Stimulated activated CD8-positive, alpha-beta memory T cell treated with anti-CD3 and anti-CD28 coated beads, Interleukin-7, amount 100 ng/mL, for 4 hours (primary cell): ENCODE results near the gene PRKCA.
"Not testable (repeated sequence)": the region's sequence is repeated elsewhere in the genome, so short reads cannot be mapped to it uniquely, and the experiment has no call there.

Source experiments
- DNase-seq, 2 donors: peaks; one replicate each; pipeline ENCODE4 v3.0.0-alpha.2; 2020; ENCODE audit warnings: low read depth in 2 of 2

Gene PRKCA

GRCh38 chr17:66383333-66383732 lies 80.9 kb downstream of the PRKCA start:
- DNase-seq, result no peak

DNA sequence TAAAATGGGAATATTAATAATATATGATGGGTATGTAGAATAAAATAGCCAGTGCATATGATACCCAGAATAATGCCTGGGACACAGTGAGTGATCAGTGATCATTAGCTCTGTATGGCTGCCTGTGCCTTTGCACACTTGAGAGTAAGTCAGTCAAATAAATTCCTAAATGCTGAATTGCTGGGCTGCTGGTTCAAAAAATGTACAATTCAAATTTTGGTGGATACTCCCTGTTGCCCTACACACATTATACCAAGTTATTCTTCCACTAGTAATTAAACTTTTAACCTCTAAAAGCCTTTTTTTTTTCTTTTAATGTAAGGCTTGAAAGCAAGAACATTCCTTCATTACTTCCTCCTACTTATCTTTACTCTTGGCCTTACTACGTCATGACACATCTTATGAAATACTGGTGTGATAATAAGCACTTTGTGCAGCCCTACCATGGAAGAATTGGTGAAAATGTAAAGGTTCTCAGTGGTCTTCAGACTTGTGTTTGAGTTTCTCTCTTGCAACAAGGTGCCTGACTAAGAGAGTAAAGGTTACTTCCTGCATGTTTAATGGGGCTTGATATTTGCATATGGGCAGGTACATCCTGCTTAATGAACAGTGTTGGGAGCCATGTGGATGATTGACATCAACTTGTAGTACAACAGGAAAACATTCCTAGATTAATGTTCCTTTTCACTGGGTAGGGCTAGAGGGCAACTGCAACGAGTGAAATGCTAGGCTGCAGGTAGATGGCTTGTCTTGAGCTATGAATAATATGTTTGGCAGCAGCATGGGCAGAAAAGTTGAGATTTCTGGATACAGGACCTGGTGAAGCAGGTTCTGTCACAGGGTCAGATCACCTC lies 84.3 kb downstream of the PRKCA start:
- no peak for DNase-seq

DNA sequence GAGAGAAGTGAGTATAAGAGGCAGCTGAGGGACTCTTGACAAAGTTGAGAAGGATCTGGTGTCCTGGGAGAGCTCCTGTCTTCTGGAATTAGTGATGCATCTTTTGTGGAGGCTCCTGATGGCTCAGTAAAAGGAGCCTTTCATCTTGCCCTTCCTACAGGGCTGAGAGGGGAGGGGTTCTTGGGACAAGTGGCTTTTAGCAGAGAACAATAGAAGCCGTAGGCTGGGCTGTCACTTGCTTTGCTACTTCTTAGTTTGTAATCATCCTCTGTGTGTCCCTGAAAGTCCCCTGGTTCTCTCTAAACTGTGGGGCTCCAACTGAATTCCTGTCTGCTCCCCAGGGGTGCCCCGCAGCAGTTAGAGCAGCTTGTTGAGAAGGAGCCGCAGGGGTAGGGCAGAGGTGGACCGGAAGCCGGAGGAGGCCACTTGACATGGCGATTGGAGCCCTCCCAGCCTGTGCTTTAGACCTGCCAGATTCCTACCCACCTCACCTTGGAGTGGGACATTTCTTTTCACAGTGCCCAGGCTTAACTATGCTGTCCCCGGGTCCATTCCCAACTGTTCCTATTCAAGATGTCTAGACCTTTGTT lies 85.1 kb downstream of the PRKCA start:
- no peak for DNase-seq

DNA sequence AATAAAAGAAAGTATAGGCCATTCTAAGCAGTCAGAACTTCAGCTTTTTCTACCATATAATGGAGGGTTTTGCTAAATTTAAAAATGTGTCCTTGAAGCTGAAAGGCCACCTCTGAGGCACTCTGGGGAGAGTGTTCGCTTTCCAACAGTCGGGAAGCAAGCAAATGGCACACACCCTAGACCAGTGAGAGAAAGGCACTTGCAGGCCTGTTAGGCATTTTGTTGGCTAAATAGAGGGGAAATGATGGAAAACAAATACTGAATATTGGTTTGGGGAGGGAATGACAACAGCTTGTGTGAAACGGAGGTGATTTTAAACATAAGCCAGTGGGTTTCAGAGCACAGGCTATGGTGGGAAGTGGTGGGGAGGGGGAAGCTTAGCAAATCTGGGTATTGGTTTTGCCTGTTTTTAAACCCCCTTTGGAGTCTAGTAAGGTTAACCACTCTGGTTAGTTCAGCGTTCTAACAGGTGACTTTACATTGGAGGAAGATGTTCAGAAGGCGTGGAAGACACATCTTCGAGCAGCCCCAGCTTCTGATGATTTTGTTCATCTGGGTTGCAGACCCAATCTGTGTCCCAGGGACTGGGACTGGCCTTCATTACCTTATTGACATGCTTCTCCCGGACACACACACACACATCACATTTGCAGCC lies 90.5 kb downstream of the PRKCA start:
- no peak for DNase-seq

GRCh38 chr17:66395961-66396360 lies 93.5 kb downstream of the PRKCA start:
- DNase-seq, result no peak

DNA sequence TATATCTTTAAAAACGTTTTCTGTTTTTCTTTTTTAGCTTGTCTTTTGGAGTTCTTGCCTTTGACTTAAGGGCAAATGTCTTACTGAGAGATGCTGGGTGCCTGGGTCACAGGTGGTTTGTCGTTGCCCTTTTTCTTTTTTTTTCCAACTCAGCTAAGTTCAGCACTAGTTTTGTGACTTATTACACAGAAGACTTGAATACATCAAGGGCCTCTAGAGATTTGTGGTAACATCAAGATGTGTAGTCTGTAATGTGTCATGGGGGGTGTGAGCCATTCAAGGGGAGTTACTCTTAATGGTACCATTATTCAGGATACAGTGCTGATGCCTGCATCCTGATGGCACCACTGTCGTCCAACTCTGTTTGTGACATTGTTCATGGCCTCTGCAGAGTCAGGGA lies 95.1 kb downstream of the PRKCA start:
- DNase-seq, result no peak

DNA sequence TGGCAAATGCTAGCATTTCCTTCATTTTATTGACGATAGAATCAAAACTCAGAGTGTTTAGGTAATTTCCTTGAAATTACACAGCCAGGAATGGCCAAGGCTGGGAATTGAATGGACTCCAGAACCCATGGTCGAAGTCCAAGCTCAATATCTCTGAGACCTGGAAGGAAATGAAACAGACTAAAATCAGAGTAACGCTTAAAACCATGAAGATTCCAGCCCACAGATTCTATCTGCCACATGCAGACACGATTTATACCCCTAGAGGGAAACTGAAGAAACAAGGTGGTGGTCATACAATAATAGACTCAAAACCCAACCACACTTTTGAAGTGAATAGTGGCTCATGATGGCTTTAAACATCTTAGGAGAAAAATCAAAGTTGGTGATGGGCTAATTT lies 95.6 kb downstream of the PRKCA start:
- no peak for DNase-seq

DNA sequence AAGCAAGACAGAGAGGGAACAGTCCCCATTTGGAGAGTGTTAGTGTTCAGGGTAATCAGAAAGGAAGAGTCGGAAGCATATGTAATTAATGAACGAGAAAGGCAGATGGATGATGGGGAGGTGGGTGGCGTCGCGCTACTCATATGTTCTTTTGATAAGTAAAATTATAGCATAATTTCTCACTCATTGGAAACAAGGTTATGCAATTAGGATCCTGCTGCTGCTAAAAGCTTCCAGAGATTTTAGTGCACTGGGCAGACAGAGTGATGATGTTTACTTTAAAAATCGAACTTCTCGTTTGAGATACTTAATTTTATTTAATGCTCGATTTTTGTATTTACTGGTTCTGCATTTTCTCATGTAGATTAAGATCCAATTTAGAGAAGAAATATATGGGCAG lies 96.2 kb downstream of the PRKCA start:
- DNase-seq, result no peak

DNA sequence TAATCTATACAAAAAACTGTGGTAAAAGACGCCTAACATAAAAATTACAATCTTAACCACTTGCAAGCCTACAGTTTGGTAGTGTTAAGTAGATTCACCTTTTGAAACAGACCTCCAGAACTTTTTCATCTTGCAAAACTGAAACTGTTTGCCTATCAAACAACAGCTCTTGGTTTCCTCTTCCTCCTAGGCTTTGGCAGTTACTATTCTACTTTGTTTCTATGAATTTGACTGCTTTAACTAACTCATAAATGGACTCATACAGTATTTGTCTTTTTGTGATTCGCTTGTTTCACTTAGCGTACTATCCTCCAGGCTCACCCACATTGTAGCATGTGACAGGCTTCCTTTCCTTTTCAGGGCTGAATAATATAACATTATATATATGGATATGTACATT lies 97.0 kb downstream of the PRKCA start:
- no peak for DNase-seq

GRCh38 chr17:66400041-66400688 lies 97.8 kb downstream of the PRKCA start:
- DNase-seq, result not testable (repeated sequence)

DNA sequence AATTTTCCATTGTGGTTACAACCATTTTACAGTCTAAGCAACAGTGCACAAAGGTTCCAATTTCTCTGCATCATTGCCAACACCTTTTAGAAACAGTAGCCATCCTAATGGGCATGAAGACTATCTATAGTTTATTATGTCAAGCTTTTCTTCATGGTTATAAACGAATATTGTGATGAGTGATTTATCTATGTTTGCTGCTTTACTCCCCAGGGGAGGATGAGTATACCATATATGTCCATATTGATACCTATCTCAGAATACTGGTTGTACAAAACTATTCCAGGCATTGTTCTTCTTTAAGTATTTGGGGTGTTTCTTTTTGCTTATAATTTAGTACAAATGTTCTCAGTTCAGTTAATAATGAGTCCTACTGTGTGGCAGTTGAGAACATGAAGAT lies 98.3 kb downstream of the PRKCA start:
- DNase-seq, result no peak

GRCh38 chr17:66401364-66401763 lies 99.0 kb downstream of the PRKCA start:
- DNase-seq, result no peak

DNA sequence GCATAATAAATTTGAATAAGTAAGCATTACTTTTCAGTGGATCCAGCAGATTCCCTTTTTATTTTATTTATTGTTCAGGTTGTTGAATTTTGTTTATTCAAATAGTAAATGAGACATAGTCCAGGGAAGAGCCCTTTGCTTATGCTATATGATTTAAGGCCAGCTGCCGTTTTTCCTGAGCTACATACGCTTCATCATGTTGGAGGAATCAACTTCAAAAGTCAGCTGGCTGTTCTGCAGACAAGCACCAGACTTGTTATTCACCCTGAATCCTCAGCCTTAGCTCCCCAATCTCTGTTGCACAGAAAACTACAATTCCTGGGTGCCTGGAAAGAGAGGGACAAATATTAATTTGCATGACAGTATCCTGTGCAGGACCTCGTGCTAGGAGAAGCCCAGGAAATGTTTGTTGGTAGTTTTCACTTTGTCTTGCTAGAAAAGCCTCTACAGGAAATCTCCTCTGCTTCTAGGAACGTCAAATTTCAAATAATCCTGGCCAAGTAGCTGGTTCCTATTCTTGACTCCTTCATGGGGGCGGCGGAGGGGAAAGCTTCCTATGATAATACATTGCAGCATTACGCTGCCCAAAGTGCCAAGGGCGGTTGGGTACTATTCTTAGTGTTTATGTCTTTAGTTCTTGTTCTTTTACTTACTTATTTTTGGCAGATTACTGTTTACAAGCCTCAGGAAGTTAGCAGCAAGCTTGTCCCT lies 101.6 kb downstream of the PRKCA start:
- DNase-seq, result no peak

- DNase-seq, result no peak
Observed at GRCh38 chr17:66405836-66406677, 103.6 kb downstream of the PRKCA start.

GRCh38 chr17:66406701-66407644 lies 104.6 kb downstream of the PRKCA start:
- no peak for DNase-seq

DNA sequence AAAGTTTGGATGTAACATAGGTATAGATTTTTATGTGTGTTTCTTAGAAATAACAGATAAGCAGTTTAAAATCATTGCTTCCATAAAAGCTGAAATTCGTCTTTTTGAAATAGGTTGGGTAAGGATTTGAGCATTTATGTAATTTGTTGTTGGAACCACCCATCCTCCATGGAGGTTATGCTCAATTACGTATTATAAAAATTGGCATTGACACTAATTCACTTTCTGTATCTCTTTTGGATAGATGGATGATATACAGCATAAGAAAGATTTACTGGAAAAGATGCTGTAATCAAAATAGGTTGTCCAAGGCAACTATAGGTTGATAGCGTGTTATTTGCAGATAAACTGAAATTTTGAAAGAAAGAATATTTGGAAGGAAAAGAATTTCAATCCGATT lies 105.5 kb downstream of the PRKCA start:
- no peak for DNase-seq

- DNase-seq, result no peak
Observed at GRCh38 chr17:66411520-66411919, 109.1 kb downstream of the PRKCA start.

- no peak for DNase-seq
Observed at GRCh38 chr17:66412857-66413558, 110.6 kb downstream of the PRKCA start.
